NCI-H460 (cell line): ENCODE measurements around the gene GSC2. TPM values are rescaled to one million over a fixed set of nuclear protein-coding genes. Genes with fewer than 3 reads are reported as not detected.

ENCODE experiments used
- DNase-seq: peaks from one replicate; pipeline ENCODE4 v3.0.0-alpha.2; 2016; ENCODE audit warnings: low read depth; ENCODE audit errors: extremely low read depth
- total RNA-seq: library from RNA; depleted of rRNA; stranded (reverse); fragments of >200 nt; shearing (Covaris generic); gene quantifications from 2 replicates; pipeline ENCODE4 v1.2.3, GENCODE V29; 2014

Gene GSC2
- total RNA-seq, 1 experiment from 2014 or later, result not detected

- peak; percentile 85 for DNase-seq
Observed at GRCh38 chr22:19178657-19179496, 28.8 kb upstream of the GSC2 start, which contains the start of gene SLC25A1. SLC25A1 (minus strand) TSS chr22:19178736; CDS start chr22:19178673, 63 bp downstream.

GRCh38 chr22:19178065-19178656 lies 28.1 kb upstream of the GSC2 start:
- DNase-seq, result no peak

GRCh38 chr22:19177164-19178064 lies 27.3 kb upstream of the GSC2 start:
- no peak for DNase-seq

GRCh38 chr22:19176732-19177131 lies 26.6 kb upstream of the GSC2 start:
- DNase-seq, result no peak

GRCh38 chr22:19176175-19176643 lies 26.1 kb upstream of the GSC2 start:
- no peak for DNase-seq

GRCh38 chr22:19175602-19176174 lies 25.6 kb upstream of the GSC2 start:
- no peak for DNase-seq

- DNase-seq, result no peak
Observed at GRCh38 chr22:19175026-19175601, 25.0 kb upstream of the GSC2 start.

- no peak for DNase-seq
Observed at GRCh38 chr22:19174106-19175025, 24.3 kb upstream of the GSC2 start.

GRCh38 chr22:19173047-19174035 lies 23.2 kb upstream of the GSC2 start:
- no peak for DNase-seq

GRCh38 chr22:19172213-19173046 lies 22.3 kb upstream of the GSC2 start:
- no peak for DNase-seq

GRCh38 chr22:19169947-19170318 lies 19.8 kb upstream of the GSC2 start:
- no peak for DNase-seq

- no peak for DNase-seq
Observed at GRCh38 chr22:19169002-19169946, 19.2 kb upstream of the GSC2 start.

- no peak for DNase-seq
Observed at GRCh38 chr22:19168088-19168890, 18.2 kb upstream of the GSC2 start.

- DNase-seq, result no peak
Observed at GRCh38 chr22:19167106-19167869, 17.2 kb upstream of the GSC2 start.
